Tibial nerve (tissue), 4 donors: Measurements from ENCODE around the gene SPNS3.

ENCODE experiments used
- EP300 ChIP-seq, 2 donors: sonication (generic); formaldehyde crosslinking; IDR thresholded peaks; one replicate each; pipeline ENCODE4 v1.6.1; 2017; ENCODE audit warnings: antibody characterized with exemption in 2 of 2, mild to moderate bottlenecking in 1 of 2
- POLR2A ChIP-seq, 2 donors: fragments of 450-650 bp; IDR thresholded peaks; one replicate each; pipeline ENCODE4 v1.6.1; 2017; ENCODE audit warnings: antibody characterized with exemption in 2 of 2, mild to moderate bottlenecking in 2 of 2, moderate library complexity in 2 of 2
- TF ChIP-seq, protein P1 (sequence below), 5 experiments: fragments of 200-600 bp in 3 of 5; fragments of 450-650 bp in 2 of 5; sonication (generic) in 3 of 5; IDR thresholded peaks; one replicate each; pipeline ENCODE4 v1.5.1; 2016 to 2019; ENCODE audit warnings: antibody characterized with exemption in 5 of 5, mild to moderate bottlenecking in 3 of 5, moderate library complexity in 2 of 5

DNA sequence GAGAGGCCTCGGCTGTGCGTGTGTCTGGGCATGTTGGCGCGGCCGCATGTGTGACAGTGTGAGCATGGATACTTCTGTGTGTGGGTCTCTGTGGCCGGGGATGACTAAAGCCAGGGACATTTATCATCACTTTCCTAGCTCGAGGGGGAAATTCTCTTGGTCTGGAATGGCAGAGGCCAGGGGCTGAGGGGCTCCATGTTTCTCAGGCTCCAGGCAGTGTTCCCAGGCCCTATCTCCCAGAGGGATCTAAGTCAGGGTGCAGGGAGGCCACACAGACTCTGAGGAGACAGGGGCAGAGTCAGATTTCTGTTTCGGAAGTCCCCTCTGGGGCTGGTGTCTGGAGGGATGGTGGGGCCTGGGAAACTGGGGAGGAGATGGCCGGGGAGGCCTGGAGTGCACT is 41.3 kb downstream of the SPNS3 start:
- TF ChIP-seq, protein P1, sequence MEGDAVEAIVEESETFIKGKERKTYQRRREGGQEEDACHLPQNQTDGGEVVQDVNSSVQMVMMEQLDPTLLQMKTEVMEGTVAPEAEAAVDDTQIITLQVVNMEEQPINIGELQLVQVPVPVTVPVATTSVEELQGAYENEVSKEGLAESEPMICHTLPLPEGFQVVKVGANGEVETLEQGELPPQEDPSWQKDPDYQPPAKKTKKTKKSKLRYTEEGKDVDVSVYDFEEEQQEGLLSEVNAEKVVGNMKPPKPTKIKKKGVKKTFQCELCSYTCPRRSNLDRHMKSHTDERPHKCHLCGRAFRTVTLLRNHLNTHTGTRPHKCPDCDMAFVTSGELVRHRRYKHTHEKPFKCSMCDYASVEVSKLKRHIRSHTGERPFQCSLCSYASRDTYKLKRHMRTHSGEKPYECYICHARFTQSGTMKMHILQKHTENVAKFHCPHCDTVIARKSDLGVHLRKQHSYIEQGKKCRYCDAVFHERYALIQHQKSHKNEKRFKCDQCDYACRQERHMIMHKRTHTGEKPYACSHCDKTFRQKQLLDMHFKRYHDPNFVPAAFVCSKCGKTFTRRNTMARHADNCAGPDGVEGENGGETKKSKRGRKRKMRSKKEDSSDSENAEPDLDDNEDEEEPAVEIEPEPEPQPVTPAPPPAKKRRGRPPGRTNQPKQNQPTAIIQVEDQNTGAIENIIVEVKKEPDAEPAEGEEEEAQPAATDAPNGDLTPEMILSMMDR (IDR thresholded peaks at IDR 0.05), result no peak
- no peak for TF ChIP-seq POLR2A (IDR thresholded peaks at IDR 0.05)
- no peak for TF ChIP-seq EP300 (IDR thresholded peaks at IDR 0.05)
